ENCODE data around the gene MAN1C1. TPM values are rescaled to one million over a fixed set of nuclear protein-coding genes. Genes with fewer than 3 reads are reported as not detected.
"Not testable (repeated sequence)": the region's sequence is repeated elsewhere in the genome, so short reads cannot be mapped to it uniquely, and the experiment has no call there.

The MAN1C1 gene
- total RNA-seq, 1 experiment from 2014 or later = 0.26 TPM

- no peaks in the 10 kb centered on the region for H3K27me3 ChIP-seq
- no peaks in the 10 kb centered on the region for H3K9me3 ChIP-seq
- no peak overlapping the region for H3K4me3 ChIP-seq
- H3K36me3 ChIP-seq = no peaks in the 10 kb centered on the region
- DNase-seq = no peak
Measured at GRCh38 chr1:25579292-25580252, 37.0 kb upstream of the MAN1C1 start.

- Histone ChIP-seq H3K9me3 (no peaks in the 10 kb centered on the region), H3K27me3 (no peaks in the 10 kb centered on the region), H3K4me3 (no peak overlapping the region), H3K36me3 (no peaks in the 10 kb centered on the region)
- no peak for DNase-seq
Measured at GRCh38 chr1:25580927-25581326, 35.7 kb upstream of the MAN1C1 start.

GRCh38 chr1:25581764-25582163 lies 34.8 kb upstream of the MAN1C1 start:
- no peak for DNase-seq
- H3K9me3 ChIP-seq = no peaks in the 10 kb centered on the region
- no peak overlapping the region for H3K4me3 ChIP-seq
- H3K27me3 ChIP-seq = no peaks in the 10 kb centered on the region
- no peaks in the 10 kb centered on the region for H3K36me3 ChIP-seq

GRCh38 chr1:25583519-25584370 lies 32.8 kb upstream of the MAN1C1 start:
- Histone ChIP-seq H3K4me3 (no peak overlapping the region), H3K9me3 (no peaks in the 10 kb centered on the region), H3K27me3 (no peaks in the 10 kb centered on the region), H3K36me3 (no peaks in the 10 kb centered on the region)
- DNase-seq = no peak

- no peaks in the 10 kb centered on the region for H3K27me3 ChIP-seq
- DNase-seq = no peak
- H3K36me3 ChIP-seq = no peaks in the 10 kb centered on the region
Measured at GRCh38 chr1:25586181-25586588, 30.4 kb upstream of the MAN1C1 start.

GRCh38 chr1:25587290-25587689 lies 29.3 kb upstream of the MAN1C1 start:
- DNase-seq = no peak
- Histone ChIP-seq H3K27me3 (no peaks in the 10 kb centered on the region), H3K36me3 (no peaks in the 10 kb centered on the region), H3K9me3 (no peaks in the 10 kb centered on the region), H3K4me3 (no peak overlapping the region)

More at GRCh38 chr1:25586181-25586588, 30.4 kb upstream of the MAN1C1 start:
- Histone ChIP-seq H3K4me3 (no peak overlapping the region), H3K9me3 (no peaks in the 10 kb centered on the region)

- DNase-seq, H3K9me3 ChIP-seq, H3K36me3 ChIP-seq, H3K4me3 ChIP-seq, H3K27me3 ChIP-seq: not testable (repeated sequence)
Measured at GRCh38 chr1:25588224-25588623, 28.4 kb upstream of the MAN1C1 start.

GRCh38 chr1:25588786-25589185 lies 27.8 kb upstream of the MAN1C1 start:
- not testable (repeated sequence) for H3K4me3 ChIP-seq, H3K36me3 ChIP-seq, DNase-seq, H3K9me3 ChIP-seq, H3K27me3 ChIP-seq

GRCh38 chr1:25590096-25590824 lies 26.3 kb upstream of the MAN1C1 start:
- Histone ChIP-seq H3K27me3 (no peaks in the 10 kb centered on the region), H3K36me3 (no peaks in the 10 kb centered on the region), H3K9me3 (no peaks in the 10 kb centered on the region), H3K4me3 (no peak overlapping the region)
- DNase-seq = peak; percentile 49

GRCh38 chr1:25593861-25594260 lies 22.7 kb upstream of the MAN1C1 start:
- no peak overlapping the region for H3K4me3 ChIP-seq
- no peaks in the 10 kb centered on the region for H3K27me3 ChIP-seq
- H3K9me3 ChIP-seq = no peaks in the 10 kb centered on the region
- no peaks in the 10 kb centered on the region for H3K36me3 ChIP-seq
- DNase-seq = no peak

GRCh38 chr1:25594971-25595370 lies 21.6 kb upstream of the MAN1C1 start:
- H3K27me3 ChIP-seq = no peaks in the 10 kb centered on the region
- DNase-seq = no peak
- H3K9me3 ChIP-seq = no peaks in the 10 kb centered on the region
- no peak overlapping the region for H3K4me3 ChIP-seq
- H3K36me3 ChIP-seq = no peaks in the 10 kb centered on the region

- DNase-seq, H3K36me3 ChIP-seq, H3K4me3 ChIP-seq, H3K27me3 ChIP-seq, H3K9me3 ChIP-seq: not testable (repeated sequence)
Measured at GRCh38 chr1:25596641-25597040, 19.9 kb upstream of the MAN1C1 start.

- no peaks in the 10 kb centered on the region for H3K27me3 ChIP-seq
- no peaks in the 10 kb centered on the region for H3K36me3 ChIP-seq
- H3K9me3 ChIP-seq = no peaks in the 10 kb centered on the region
- no peak for DNase-seq
- no peak overlapping the region for H3K4me3 ChIP-seq
Measured at GRCh38 chr1:25598879-25599278, 17.7 kb upstream of the MAN1C1 start.

GRCh38 chr1:25599969-25600610 lies 16.5 kb upstream of the MAN1C1 start:
- Histone ChIP-seq H3K36me3 (no peaks in the 10 kb centered on the region), H3K4me3 (no peak overlapping the region), H3K27me3 (0 out of 2 replicates have a peak, but pooled peaks cover 2% of the 10 kb centered on the region), H3K9me3 (no peaks in the 10 kb centered on the region)
- no peak for DNase-seq

GRCh38 chr1:25600971-25601699 lies 15.5 kb upstream of the MAN1C1 start:
- not testable (repeated sequence) for H3K9me3 ChIP-seq, DNase-seq, H3K36me3 ChIP-seq

More at GRCh38 chr1:25600971-25601699, 15.5 kb upstream of the MAN1C1 start:
- not testable (repeated sequence) for H3K4me3 ChIP-seq, H3K27me3 ChIP-seq

Data from MG63 (cell line).